Peyer's patch (tissue), 4 donors: ENCODE results near the gene PDCD2L.

Experiments used
- POLR2A ChIP-seq, 2 donors: fragments of 450-650 bp; IDR thresholded peaks; one replicate each; pipeline ENCODE4 v1.5.1; 2017; ENCODE audit warnings: antibody characterized with exemption in 2 of 2, mild to moderate bottlenecking in 2 of 2, moderate library complexity in 2 of 2
- TF ChIP-seq, protein P1 (sequence below), 6 experiments: fragments of 450-650 bp in 4 of 6; fragments of 200-600 bp in 2 of 6; sonication (generic) in 1 of 6; IDR thresholded peaks; one replicate each; pipeline ENCODE4 v1.5.1; 2017 to 2019; ENCODE audit warnings: antibody characterized with exemption in 6 of 6, mild to moderate bottlenecking in 3 of 6, moderate library complexity in 1 of 6

DNA sequence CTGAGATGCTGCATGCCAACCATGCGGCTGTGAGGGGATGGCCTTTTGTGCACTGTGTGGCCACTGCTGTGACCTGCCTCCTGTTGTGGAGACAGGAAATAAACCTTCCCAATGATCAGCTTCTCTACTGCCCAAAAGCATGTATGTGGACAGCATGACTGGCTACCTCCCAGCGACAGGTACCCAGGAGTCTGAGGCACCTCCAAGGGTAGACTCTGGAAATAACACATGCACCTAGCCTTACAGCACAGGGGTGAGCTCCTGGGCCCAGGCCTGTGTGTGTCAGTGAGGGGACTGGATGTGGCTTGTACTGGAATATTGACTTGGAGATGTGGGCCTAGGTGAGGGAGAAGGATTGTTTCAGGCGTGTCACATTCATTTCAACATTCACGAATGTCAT lies 46.8 kb upstream of the PDCD2L start:
- TF ChIP-seq, protein P1, sequence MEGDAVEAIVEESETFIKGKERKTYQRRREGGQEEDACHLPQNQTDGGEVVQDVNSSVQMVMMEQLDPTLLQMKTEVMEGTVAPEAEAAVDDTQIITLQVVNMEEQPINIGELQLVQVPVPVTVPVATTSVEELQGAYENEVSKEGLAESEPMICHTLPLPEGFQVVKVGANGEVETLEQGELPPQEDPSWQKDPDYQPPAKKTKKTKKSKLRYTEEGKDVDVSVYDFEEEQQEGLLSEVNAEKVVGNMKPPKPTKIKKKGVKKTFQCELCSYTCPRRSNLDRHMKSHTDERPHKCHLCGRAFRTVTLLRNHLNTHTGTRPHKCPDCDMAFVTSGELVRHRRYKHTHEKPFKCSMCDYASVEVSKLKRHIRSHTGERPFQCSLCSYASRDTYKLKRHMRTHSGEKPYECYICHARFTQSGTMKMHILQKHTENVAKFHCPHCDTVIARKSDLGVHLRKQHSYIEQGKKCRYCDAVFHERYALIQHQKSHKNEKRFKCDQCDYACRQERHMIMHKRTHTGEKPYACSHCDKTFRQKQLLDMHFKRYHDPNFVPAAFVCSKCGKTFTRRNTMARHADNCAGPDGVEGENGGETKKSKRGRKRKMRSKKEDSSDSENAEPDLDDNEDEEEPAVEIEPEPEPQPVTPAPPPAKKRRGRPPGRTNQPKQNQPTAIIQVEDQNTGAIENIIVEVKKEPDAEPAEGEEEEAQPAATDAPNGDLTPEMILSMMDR (IDR thresholded peaks at IDR 0.05): no peak
- no peak for TF ChIP-seq POLR2A (IDR thresholded peaks at IDR 0.05)
